HG03175 (cell line): ENCODE results near the gene WDR86.

Source experiments
- ATAC-seq: cut with Tn5 transposase; IDR thresholded peaks from one replicate; pipeline ENCODE4 v1.9.1; 2021; ENCODE audit warnings: mild to moderate bottlenecking, moderate library complexity; ENCODE audit not compliant: unreplicated experiment

WDR86 gene

GRCh38 chr7:151409667-151410404 lies at the start of gene WDR86:
Gene WDR86, minus strand, starts transcription at chr7:151410038. Its CDS starts 449 bp downstream, at chr7:151409589.
- ATAC-seq: no peak

GRCh38 chr7:151457534-151457933 lies 47.7 kb upstream of the WDR86 start:
- ATAC-seq: no peak

GRCh38 chr7:151456782-151457181 lies 46.9 kb upstream of the WDR86 start:
- ATAC-seq: no peak

- no peak for ATAC-seq
Measured at GRCh38 chr7:151456276-151456675, 46.4 kb upstream of the WDR86 start.

- no peak for ATAC-seq
Measured at GRCh38 chr7:151455690-151456089, 45.9 kb upstream of the WDR86 start.

- ATAC-seq: no peak
Measured at GRCh38 chr7:151454932-151455530, 45.2 kb upstream of the WDR86 start.

GRCh38 chr7:151454305-151454704 lies 44.5 kb upstream of the WDR86 start:
- ATAC-seq: no peak

GRCh38 chr7:151453326-151453791 lies 43.5 kb upstream of the WDR86 start:
- no peak for ATAC-seq

GRCh38 chr7:151452680-151453325 lies 43.0 kb upstream of the WDR86 start:
- no peak for ATAC-seq

- ATAC-seq: no peak
Measured at GRCh38 chr7:151451626-151452571, 42.1 kb upstream of the WDR86 start.

- no peak for ATAC-seq
Measured at GRCh38 chr7:151451156-151451555, 41.3 kb upstream of the WDR86 start.

GRCh38 chr7:151449990-151450389 lies 40.2 kb upstream of the WDR86 start:
- ATAC-seq: no peak

GRCh38 chr7:151448261-151449252 lies 38.7 kb upstream of the WDR86 start:
- ATAC-seq: peak; percentile 76

- ATAC-seq: no peak
Measured at GRCh38 chr7:151447901-151448260, 38.0 kb upstream of the WDR86 start.

GRCh38 chr7:151447312-151447711 lies 37.5 kb upstream of the WDR86 start:
- no peak for ATAC-seq

- ATAC-seq: no peak
Measured at GRCh38 chr7:151446412-151446811, 36.6 kb upstream of the WDR86 start.

- ATAC-seq: no peak
Measured at GRCh38 chr7:151444632-151445031, 34.8 kb upstream of the WDR86 start.

GRCh38 chr7:151442776-151443496 lies 33.1 kb upstream of the WDR86 start:
- no peak for ATAC-seq

- ATAC-seq: no peak
Measured at GRCh38 chr7:151440799-151441445, 31.1 kb upstream of the WDR86 start.
